WTC11 (cell line): ENCODE results near the gene ZNF620. TPM values are rescaled to one million over a fixed set of nuclear protein-coding genes. Genes with fewer than 3 reads are reported as not detected.

Source experiments
- ATAC-seq: fragments of 200-7000 bp; cut with Tn5 transposase; 2 replicates; pipeline ENCODE4 v1.10.0; 2021; ENCODE audit warnings: mild to moderate bottlenecking, moderate library complexity
- CTCF ChIA-PET: fragments of 300-600 bp; sonication (Branson Sonifier 250); formaldehyde crosslinking; loops from one replicate; lab custom pipeline; 2021; ENCODE audit warnings: antibody characterized with exemption; lab: Charles Lee
- POLR2A ChIA-PET: fragments of 350-600 bp; sonication (Branson Sonifier 250); formaldehyde crosslinking; loops from one replicate; lab custom pipeline; 2021; ENCODE audit warnings: antibody characterized with exemption; lab: Charles Lee
- DNase-seq: peaks from one replicate; pipeline ENCODE4 v3.0.0; 2021; ENCODE audit warnings: low spot score
- H3K27ac Mint-ChIP-seq: 2 replicates; pipeline ENCODE4 v1.8.0; 2021; ENCODE audit warnings: mixed read lengths
- H3K27me3 Mint-ChIP-seq: 2 replicates; pipeline ENCODE4 v1.8.0; 2021; ENCODE audit warnings: low read depth, mild to moderate bottlenecking, moderate library complexity, mixed read lengths
- H3K36me3 Mint-ChIP-seq: 2 replicates; pipeline ENCODE4 v1.8.0; 2021; ENCODE audit warnings: mixed read lengths
- H3K4me1 Mint-ChIP-seq: 2 replicates; pipeline ENCODE4 v1.8.0; 2022; ENCODE audit warnings: mixed read lengths
- H3K4me3 Mint-ChIP-seq: 2 replicates; pipeline ENCODE4 v1.8.0; 2021; ENCODE audit warnings: mild to moderate bottlenecking, moderate library complexity, mixed read lengths
- H3K9me3 Mint-ChIP-seq: 2 replicates; pipeline ENCODE4 v1.8.0; 2021; ENCODE audit warnings: mixed read lengths
- IRF2 ChIP-seq: sonication (generic); formaldehyde crosslinking; IDR thresholded peaks from 2 replicates; pipeline ENCODE4 v1.8.0; 2022; ENCODE audit warnings: low read depth, missing genetic modification reagents, borderline replicate concordance
- MYBL2 ChIP-seq: sonication (generic); formaldehyde crosslinking; IDR thresholded peaks from 2 replicates; pipeline ENCODE4 v1.8.1; 2023; ENCODE audit warnings: mild to moderate bottlenecking, moderate library complexity, missing genetic modification reagents
- OVOL2 ChIP-seq: fragments of 250-450 bp; sonication (Bioruptor Pico); IDR thresholded peaks from 2 replicates; pipeline ENCODE4 v1.9.0; 2021; ENCODE audit warnings: mild to moderate bottlenecking, borderline replicate concordance
- RELA ChIP-seq: sonication (generic); formaldehyde crosslinking; IDR thresholded peaks from 2 replicates; pipeline ENCODE4 v1.8.1; 2022; ENCODE audit warnings: missing genetic modification reagents, mild to moderate bottlenecking, borderline replicate concordance
- RORB ChIP-seq: fragments of 250-450 bp; sonication (Bioruptor Pico); IDR thresholded peaks from 2 replicates; pipeline ENCODE4 v1.9.0; 2021; ENCODE audit warnings: mild to moderate bottlenecking
- SMAD3 ChIP-seq: sonication (generic); formaldehyde crosslinking; IDR thresholded peaks from 2 replicates; pipeline ENCODE4 v1.8.0; 2022; ENCODE audit warnings: missing genetic modification reagents, mild to moderate bottlenecking, borderline replicate concordance
- TCF7 ChIP-seq: sonication (generic); formaldehyde crosslinking; IDR thresholded peaks from 2 replicates; pipeline ENCODE4 v1.8.0; 2022; ENCODE audit warnings: mild to moderate bottlenecking, low read depth, missing genetic modification reagents, moderate library complexity
- TP53 ChIP-seq: sonication (generic); formaldehyde crosslinking; IDR thresholded peaks from 2 replicates; pipeline ENCODE4 v1.8.1; 2023; ENCODE audit warnings: mild to moderate bottlenecking, missing genetic modification reagents
- ZNF232 ChIP-seq: sonication (generic); formaldehyde crosslinking; IDR thresholded peaks from 2 replicates; pipeline ENCODE4 v1.8.0; 2022; ENCODE audit warnings: mild to moderate bottlenecking, missing genetic modification reagents
- total RNA-seq: library from RNA; stranded (reverse); gene quantifications from 3 replicates; pipeline ENCODE4 v1.2.3, GENCODE V29; 2021
- TF ChIP-seq, protein P1 (sequence below): sonication (generic); formaldehyde crosslinking; IDR thresholded peaks from 2 replicates; pipeline ENCODE4 v1.8.0; 2023; ENCODE audit warnings: missing genetic modification reagents, mild to moderate bottlenecking, borderline replicate concordance
- TF ChIP-seq, protein P2 (sequence below): fragments of 250-450 bp; sonication (Bioruptor Pico); IDR thresholded peaks from 2 replicates; pipeline ENCODE4 v1.8.0; 2021; ENCODE audit warnings: mild to moderate bottlenecking
- TF ChIP-seq, protein P3 (sequence below): sonication (generic); formaldehyde crosslinking; IDR thresholded peaks from 2 replicates; pipeline ENCODE4 v1.8.1; 2022; ENCODE audit warnings: low read depth, missing genetic modification reagents, borderline replicate concordance
- TF ChIP-seq, protein P4 (sequence below): sonication (generic); formaldehyde crosslinking; IDR thresholded peaks from 2 replicates; pipeline ENCODE4 v1.8.1; 2023; ENCODE audit warnings: mild to moderate bottlenecking, missing genetic modification reagents, borderline replicate concordance
- TF ChIP-seq, protein P5 (sequence below): sonication (generic); formaldehyde crosslinking; conservative IDR thresholded peaks from 2 replicates; pipeline ENCODE4 v1.8.1; 2022; ENCODE audit warnings: mild to moderate bottlenecking, missing genetic modification reagents
- TF ChIP-seq, protein P6 (sequence below): fragments of 250-450 bp; sonication (Bioruptor Pico); IDR thresholded peaks from 2 replicates; pipeline ENCODE4 v1.9.0; 2021; ENCODE audit warnings: mild to moderate bottlenecking

Gene ZNF620
- total RNA-seq, 1 experiment from 2014 or later, result 15.6 TPM

DNA sequence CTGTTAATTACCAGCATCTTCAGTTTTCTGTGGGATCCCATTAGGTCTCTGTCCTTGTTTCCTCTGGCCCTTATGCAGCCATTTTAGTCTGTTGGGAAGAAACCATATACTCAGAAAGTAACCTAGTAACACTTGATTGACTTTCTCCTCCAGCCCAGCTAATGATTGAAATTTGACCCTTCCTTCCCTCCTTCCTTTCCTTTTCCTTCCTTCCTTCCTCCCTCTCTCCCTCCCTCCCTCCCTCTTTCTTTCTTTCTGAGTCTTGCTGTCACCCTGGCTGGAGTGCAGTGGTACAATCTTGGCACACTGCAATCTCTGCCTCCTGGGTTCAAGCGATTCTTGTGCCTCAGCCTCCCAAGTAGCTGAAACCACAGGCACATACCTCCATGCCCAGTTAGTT, 5.9 kb upstream of the ZNF620 start:
- POLR2A ChIA-PET, result no interaction called here
- Mint-ChIP-seq H3K36me3 (no peaks in the 10 kb centered on the region), H3K4me1 (peaks cover 4% of the 10 kb centered on the region; the same call in 1 of the 2 replicates), H3K27me3 (peaks cover 2% of the 10 kb centered on the region; the same call in 1 of the 2 replicates), H3K27ac (no peak overlapping the region), H3K4me3 (no peak overlapping the region)
- CTCF ChIA-PET, result no interaction called here
- ATAC-seq (no peak), DNase-seq (no peak)
- TF ChIP-seq, protein P1, sequence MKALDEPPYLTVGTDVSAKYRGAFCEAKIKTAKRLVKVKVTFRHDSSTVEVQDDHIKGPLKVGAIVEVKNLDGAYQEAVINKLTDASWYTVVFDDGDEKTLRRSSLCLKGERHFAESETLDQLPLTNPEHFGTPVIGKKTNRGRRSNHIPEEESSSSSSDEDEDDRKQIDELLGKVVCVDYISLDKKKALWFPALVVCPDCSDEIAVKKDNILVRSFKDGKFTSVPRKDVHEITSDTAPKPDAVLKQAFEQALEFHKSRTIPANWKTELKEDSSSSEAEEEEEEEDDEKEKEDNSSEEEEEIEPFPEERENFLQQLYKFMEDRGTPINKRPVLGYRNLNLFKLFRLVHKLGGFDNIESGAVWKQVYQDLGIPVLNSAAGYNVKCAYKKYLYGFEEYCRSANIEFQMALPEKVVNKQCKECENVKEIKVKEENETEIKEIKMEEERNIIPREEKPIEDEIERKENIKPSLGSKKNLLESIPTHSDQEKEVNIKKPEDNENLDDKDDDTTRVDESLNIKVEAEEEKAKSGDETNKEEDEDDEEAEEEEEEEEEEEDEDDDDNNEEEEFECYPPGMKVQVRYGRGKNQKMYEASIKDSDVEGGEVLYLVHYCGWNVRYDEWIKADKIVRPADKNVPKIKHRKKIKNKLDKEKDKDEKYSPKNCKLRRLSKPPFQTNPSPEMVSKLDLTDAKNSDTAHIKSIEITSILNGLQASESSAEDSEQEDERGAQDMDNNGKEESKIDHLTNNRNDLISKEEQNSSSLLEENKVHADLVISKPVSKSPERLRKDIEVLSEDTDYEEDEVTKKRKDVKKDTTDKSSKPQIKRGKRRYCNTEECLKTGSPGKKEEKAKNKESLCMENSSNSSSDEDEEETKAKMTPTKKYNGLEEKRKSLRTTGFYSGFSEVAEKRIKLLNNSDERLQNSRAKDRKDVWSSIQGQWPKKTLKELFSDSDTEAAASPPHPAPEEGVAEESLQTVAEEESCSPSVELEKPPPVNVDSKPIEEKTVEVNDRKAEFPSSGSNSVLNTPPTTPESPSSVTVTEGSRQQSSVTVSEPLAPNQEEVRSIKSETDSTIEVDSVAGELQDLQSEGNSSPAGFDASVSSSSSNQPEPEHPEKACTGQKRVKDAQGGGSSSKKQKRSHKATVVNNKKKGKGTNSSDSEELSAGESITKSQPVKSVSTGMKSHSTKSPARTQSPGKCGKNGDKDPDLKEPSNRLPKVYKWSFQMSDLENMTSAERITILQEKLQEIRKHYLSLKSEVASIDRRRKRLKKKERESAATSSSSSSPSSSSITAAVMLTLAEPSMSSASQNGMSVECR (CRISPR knock-in tag), result no peak
- TF ChIP-seq OVOL2, result no peak
- TF ChIP-seq, protein P2, sequence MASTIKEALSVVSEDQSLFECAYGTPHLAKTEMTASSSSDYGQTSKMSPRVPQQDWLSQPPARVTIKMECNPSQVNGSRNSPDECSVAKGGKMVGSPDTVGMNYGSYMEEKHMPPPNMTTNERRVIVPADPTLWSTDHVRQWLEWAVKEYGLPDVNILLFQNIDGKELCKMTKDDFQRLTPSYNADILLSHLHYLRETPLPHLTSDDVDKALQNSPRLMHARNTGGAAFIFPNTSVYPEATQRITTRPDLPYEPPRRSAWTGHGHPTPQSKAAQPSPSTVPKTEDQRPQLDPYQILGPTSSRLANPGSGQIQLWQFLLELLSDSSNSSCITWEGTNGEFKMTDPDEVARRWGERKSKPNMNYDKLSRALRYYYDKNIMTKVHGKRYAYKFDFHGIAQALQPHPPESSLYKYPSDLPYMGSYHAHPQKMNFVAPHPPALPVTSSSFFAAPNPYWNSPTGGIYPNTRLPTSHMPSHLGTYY, result no peak
- no peak for TF ChIP-seq MYBL2
- TF ChIP-seq, all 79 proteins: peak for 0
- H3K9me3 Mint-ChIP-seq, result no peaks in the 10 kb centered on the region

DNA sequence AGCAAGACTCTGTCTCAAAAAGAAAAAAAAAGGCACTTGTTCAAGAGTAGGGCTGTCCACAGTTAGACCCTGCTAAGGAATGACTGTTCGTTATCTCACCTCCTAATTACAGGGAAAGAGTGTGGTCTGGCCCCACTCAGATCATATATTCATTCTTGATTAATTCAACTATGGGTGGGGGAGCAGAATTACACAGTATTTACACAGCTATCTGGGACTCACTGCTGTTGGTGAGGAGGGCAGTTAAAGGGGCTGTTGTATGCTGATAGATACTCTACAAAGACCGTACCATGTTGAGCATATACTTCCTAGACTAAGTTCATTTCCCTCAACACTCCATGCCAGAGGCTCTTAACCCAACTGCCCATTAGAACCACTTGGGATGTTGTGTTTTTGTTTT, 3.8 kb upstream of the ZNF620 start:
- no peak overlapping the region for H3K27ac Mint-ChIP-seq
- H3K4me3 Mint-ChIP-seq, result no peak overlapping the region
- POLR2A ChIA-PET, result no interaction called here
- no peaks in the 10 kb centered on the region for H3K36me3 Mint-ChIP-seq
- DNase-seq, result no peak
- H3K9me3 Mint-ChIP-seq, result no peaks in the 10 kb centered on the region
- TF ChIP-seq, protein P3, sequence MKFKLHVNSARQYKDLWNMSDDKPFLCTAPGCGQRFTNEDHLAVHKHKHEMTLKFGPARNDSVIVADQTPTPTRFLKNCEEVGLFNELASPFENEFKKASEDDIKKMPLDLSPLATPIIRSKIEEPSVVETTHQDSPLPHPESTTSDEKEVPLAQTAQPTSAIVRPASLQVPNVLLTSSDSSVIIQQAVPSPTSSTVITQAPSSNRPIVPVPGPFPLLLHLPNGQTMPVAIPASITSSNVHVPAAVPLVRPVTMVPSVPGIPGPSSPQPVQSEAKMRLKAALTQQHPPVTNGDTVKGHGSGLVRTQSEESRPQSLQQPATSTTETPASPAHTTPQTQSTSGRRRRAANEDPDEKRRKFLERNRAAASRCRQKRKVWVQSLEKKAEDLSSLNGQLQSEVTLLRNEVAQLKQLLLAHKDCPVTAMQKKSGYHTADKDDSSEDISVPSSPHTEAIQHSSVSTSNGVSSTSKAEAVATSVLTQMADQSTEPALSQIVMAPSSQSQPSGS (CRISPR knock-in tag), result no peak
- TF ChIP-seq IRF2 (CRISPR knock-in tag), result no peak
- no peak for TF ChIP-seq SMAD3
- no peak for TF ChIP-seq RORB (CRISPR knock-in tag)
- TF ChIP-seq TP53 (CRISPR knock-in tag), result no peak
- no peak for TF ChIP-seq TCF7
- TF ChIP-seq, protein P4, sequence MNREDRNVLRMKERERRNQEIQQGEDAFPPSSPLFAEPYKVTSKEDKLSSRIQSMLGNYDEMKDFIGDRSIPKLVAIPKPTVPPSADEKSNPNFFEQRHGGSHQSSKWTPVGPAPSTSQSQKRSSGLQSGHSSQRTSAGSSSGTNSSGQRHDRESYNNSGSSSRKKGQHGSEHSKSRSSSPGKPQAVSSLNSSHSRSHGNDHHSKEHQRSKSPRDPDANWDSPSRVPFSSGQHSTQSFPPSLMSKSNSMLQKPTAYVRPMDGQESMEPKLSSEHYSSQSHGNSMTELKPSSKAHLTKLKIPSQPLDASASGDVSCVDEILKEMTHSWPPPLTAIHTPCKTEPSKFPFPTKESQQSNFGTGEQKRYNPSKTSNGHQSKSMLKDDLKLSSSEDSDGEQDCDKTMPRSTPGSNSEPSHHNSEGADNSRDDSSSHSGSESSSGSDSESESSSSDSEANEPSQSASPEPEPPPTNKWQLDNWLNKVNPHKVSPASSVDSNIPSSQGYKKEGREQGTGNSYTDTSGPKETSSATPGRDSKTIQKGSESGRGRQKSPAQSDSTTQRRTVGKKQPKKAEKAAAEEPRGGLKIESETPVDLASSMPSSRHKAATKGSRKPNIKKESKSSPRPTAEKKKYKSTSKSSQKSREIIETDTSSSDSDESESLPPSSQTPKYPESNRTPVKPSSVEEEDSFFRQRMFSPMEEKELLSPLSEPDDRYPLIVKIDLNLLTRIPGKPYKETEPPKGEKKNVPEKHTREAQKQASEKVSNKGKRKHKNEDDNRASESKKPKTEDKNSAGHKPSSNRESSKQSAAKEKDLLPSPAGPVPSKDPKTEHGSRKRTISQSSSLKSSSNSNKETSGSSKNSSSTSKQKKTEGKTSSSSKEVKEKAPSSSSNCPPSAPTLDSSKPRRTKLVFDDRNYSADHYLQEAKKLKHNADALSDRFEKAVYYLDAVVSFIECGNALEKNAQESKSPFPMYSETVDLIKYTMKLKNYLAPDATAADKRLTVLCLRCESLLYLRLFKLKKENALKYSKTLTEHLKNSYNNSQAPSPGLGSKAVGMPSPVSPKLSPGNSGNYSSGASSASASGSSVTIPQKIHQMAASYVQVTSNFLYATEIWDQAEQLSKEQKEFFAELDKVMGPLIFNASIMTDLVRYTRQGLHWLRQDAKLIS (CRISPR knock-in tag), result no peak
- TF ChIP-seq, protein P5, sequence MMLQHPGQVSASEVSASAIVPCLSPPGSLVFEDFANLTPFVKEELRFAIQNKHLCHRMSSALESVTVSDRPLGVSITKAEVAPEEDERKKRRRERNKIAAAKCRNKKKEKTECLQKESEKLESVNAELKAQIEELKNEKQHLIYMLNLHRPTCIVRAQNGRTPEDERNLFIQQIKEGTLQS (CRISPR knock-in tag), result no peak
- TF ChIP-seq RELA (CRISPR knock-in tag), result no peak
- no peak for TF ChIP-seq ZNF232
- TF ChIP-seq, protein P6, sequence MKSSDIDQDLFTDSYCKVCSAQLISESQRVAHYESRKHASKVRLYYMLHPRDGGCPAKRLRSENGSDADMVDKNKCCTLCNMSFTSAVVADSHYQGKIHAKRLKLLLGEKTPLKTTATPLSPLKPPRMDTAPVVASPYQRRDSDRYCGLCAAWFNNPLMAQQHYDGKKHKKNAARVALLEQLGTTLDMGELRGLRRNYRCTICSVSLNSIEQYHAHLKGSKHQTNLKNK (CRISPR knock-in tag), result no peak
- peaks cover 2% of the 10 kb centered on the region; the same call in 1 of the 2 replicates for H3K27me3 Mint-ChIP-seq
- no peak for ATAC-seq
- CTCF ChIA-PET, result no interaction called here
- peaks cover 19% of the 10 kb centered on the region for H3K4me1 Mint-ChIP-seq
